GM21515 (cell line): ENCODE measurements around the gene SETBP1.

Source experiments
- ATAC-seq: cut with Tn5 transposase; IDR thresholded peaks from one replicate; pipeline ENCODE4 v1.9.1; 2021; ENCODE audit not compliant: unreplicated experiment

Gene SETBP1

DNA sequence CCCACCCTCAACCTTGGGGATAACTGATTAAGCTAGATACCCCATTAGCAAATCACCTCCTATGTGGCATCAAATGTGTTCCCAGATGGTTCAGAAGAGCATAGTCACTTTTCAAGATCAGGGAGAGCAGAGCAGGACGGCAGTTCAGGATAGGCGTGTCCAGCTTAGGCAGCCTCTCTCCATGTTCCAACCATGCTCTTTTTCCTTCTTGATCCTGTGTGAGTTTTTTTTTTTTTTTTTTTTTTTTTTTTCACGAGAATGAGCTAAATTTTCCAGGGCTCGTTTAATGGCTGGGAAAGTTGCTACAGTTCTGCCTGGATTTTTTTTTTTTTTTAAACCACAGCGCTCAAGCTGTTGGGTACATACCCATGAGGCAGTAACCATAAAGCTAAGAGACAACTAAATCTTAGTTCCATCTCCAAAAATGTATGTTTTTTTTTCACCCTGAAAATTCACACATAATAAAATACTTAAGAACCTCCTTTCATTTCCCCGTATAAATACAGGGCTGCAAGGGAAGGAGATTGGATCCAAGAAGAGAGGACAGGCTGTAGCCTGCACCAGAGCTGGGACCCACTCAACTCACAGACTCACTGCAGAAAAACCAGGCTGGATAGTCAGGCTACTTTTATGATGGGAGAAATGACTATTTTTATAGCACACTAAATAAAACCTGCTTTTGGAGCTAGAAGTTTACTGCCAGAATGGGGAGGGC is 244.3 kb downstream of the SETBP1 start:
- no peak for ATAC-seq

DNA sequence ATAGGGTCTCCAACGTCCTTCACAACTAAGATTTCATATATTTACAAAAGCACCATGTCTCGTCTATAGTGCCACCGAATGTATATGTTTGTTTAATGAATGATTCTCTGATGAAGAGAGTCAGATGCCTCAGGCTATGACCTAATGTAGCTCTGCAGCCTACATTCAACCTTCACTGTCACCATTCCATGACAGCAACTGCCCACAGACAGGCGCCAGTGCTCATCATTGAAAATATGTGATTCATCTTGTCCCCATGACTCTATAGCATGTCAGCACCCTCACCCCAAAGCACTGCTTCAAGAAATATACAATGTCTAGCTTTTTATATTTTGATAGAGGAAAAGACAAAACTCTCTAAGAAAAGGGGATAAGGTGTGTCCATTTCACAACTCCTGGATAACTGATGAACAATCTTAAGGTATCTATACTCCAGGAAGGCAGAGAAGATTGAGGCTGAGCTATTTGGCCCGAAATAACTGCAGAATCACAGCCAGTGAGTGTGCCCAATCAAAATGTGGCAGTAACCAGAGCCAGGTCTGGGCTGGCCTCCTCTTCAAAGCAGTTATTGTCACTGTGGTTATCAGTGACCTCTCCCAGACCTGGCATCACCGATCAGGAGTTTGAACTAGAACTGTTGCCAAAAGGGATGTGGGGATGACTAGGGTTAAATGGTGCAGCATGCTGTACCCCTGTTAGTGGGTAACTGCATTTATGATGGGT is 246.6 kb downstream of the SETBP1 start:
- ATAC-seq, result no peak

- no peak for ATAC-seq
Measured at GRCh38 chr18:44934901-44935300, 254.2 kb downstream of the SETBP1 start.

GRCh38 chr18:44935455-44935854 is 254.8 kb downstream of the SETBP1 start:
- ATAC-seq, result no peak

- ATAC-seq, result no peak
Measured at GRCh38 chr18:44936485-44936884, 255.8 kb downstream of the SETBP1 start.

DNA sequence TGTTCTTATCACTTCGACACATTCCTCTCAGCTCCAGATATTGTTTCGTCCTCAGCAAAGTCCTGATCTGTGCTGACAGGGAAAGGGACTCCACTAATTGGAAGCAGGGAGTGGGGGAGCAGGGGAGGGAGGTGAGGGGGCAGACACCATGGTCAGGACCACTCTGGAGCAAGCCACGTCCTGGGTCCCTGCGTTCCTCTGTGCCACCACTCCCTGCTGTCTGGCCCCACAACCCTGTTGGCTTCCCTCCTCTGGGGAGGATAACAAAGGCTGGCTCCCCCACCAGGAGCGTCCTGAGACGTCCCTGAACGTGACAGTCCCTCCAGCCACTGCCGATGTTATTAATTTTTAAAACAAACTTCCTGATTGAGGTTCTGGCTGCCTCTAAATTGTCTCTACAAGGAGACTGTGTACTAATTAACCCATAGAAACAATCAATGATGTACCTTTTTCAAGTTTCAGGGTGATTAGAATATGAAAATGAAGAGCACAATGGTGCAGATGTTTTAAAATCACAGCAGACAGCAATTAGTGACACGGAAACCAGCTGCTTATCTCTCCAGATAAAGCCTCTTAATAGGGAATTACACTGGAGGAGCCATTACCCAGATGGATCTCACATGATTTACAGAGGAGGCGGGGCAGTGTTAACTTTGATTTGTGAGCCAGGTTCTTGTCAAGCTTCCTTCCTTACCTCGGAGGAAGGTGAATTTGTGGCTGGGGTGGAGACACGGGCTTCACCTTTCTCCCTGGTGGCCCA is 257.5 kb downstream of the SETBP1 start:
- no peak for ATAC-seq

DNA sequence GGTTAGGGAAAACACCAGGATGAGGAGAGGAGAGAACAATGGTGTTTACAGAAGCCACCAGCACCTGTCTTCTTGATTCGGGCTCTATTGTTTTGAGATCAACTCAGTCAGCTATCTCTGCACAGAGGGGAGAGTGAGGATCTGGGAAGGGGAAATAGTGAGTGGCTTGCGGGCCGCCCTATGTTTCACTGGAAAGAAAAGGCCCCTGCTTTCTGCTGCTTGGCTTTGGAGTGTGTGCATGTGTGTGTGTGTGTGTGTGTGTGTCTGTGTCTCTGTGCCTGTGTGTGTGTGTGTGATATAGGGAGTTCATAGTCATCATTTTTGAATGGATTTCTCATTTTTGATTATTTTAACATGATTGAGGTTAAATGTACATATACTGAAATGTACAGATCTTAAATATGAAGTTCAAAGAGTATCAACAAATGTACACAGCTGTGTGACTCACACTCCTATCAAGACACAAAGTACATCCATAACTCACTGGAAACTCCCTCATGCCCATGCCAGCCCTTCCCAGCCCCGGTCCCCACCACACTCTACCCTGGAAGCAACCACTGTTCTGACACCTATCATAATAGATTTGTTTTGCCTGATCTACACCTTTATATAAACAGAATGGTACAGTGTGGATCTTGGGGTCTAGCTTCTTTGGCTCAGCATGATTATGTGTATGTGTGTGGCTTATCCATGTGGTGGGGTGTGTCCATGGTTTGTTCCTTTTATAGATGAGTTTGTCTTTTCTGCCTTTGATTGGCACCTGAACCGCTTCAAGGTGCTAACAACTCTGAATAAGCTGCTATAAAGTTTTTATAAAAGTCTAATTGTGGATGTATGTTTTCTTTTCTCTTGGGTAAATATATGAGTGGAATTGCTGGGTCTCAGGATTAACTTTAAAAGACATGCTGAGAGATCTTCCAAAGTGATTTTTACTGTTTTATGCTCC is 258.3 kb downstream of the SETBP1 start:
- ATAC-seq, result no peak

DNA sequence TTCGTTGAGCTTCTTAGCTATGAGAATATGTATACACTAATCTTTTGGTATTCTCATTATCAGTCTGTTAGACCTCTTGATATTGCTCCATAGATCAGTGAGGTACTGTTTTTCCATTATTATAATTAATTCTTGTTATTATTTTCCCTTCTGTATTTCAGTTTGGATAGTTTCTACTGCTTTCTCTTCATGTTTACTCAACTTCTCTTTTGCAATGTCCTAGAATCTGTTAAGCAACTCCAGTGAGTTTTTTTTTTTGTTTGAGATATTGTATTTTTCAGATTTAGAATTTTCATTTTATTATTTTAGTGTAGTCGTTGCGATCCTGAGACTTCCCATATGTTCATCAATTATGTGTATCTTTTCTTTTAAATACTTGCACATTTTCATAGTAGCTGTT is 260.8 kb downstream of the SETBP1 start:
- no peak for ATAC-seq

DNA sequence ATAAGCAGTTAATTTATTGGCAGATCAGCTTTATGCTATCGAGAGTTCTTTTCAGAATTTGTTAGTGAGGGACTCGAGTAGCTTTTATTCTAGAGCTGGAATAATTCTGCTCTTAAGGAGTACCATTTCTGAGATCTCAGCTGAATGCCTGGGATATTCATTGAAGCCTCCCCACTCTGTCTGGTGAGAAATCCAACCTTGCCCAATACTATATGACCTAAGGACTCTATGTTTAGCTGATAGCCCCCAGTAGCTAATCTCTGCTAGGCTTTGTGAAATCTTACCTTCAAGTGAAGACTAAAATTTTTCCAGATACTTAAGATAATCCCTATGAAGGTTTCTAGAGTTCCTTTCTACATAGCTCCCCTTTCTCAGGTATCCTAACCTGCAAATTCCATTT is 261.4 kb downstream of the SETBP1 start:
- no peak for ATAC-seq

DNA sequence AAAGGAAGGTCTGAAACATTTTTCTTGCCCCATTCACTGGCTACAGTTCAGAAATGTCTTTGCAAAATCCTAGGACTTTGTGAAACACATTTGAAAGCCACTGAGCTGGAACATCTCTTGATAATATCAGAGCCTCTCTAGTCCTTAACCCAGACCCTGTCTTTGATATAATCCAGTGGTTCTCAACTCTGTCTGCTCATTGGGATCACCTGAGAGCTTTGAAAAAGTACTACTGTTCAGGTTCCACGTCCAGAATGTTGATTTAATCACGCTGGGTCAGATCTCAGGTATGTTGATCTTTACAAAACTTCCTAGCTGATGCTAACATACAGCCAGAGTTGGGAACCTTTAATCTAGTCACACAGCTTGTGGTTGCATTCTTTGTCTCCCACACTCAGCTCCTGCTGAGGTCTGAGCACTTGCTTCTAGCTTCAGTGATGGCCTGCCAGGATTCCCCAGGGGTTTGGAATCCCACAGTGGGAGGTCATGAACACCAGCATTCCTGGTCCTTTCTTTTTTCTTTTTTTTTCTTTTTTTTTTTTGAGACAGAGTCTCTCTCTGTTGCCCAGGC is 262.7 kb downstream of the SETBP1 start:
- ATAC-seq, result no peak

DNA sequence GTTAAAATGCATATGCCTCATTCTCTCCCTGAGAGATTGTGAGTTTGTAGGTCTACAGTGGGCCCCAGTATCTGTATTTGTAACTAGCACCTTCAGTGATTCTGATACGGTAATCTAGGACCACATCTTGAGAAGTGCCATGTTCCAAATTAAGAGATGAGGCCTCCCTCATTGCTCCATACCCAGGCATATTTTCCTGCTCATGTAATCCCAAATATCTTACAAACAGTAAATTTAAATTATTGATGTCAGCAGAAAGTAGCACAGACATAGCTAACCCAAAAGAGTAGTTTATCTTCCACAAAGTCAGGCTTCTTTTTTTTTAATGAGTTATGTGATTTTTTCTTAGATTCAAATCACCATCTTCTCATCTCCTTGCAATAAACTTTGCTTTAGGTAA is 263.8 kb downstream of the SETBP1 start:
- no peak for ATAC-seq

- ATAC-seq, result no peak
Measured at GRCh38 chr18:44945888-44946401, 265.3 kb downstream of the SETBP1 start.

- ATAC-seq, result no peak
Measured at GRCh38 chr18:44946529-44947113, 265.9 kb downstream of the SETBP1 start.

DNA sequence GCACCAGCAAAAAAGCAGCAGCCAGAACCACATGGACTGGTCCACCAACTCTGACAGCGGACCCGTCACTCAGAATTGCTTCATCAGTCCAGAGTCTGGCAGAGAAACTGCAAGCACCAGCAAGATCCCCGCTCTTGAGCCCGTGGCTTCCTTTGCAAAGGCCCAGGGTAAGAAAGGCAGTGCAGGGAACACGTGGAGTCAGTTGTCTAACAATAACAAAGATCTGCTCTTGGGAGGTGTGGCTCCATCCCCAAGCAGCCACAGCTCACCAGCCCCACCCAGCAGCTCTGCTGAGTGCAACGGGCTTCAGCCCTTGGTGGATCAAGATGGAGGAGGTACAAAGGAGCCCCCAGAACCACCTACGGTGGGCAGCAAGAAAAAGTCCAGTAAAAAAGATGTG is 269.3 kb downstream of the SETBP1 start:
- no peak for ATAC-seq

DNA sequence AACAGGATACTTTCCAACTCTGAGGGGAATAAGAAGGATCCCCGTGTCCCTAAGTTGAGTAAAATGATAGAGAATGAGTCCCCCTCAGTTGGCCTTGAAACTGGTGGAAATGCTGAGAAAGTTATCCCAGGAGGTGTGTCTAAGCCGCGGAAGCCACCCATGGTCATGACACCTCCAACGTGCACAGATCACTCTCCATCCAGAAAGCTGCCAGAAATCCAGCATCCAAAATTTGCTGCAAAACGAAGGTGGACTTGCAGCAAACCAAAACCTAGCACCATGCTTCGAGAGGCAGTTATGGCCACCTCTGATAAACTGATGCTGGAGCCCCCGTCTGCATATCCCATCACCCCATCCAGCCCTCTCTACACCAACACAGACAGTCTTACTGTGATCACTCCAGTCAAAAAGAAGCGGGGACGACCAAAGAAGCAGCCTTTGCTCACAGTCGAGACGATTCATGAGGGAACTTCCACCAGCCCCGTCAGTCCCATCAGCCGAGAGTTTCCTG is 270.1 kb downstream of the SETBP1 start:
- ATAC-seq, result no peak

- no peak for ATAC-seq
Measured at GRCh38 chr18:44951748-44952147, 271.1 kb downstream of the SETBP1 start.

DNA sequence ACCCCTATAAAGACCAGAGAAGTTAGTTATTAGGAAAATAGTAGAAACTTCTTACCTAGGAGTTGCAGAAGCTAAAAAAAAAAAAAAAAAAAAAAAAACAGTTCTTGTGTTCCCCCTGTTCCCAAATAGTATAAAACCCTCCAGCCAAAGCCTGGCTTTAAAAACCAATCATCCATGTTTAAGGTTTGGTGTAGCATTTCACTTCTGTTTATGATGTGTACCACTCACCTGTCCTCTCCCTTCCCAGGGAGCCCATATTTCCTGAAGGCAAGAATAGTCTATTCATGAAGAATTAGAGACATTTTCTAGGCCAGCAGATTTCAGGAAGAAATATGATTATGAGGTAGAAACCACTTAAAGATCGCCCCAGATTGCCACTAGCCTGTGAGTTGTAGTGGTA is 273.6 kb downstream of the SETBP1 start:
- ATAC-seq, result no peak

DNA sequence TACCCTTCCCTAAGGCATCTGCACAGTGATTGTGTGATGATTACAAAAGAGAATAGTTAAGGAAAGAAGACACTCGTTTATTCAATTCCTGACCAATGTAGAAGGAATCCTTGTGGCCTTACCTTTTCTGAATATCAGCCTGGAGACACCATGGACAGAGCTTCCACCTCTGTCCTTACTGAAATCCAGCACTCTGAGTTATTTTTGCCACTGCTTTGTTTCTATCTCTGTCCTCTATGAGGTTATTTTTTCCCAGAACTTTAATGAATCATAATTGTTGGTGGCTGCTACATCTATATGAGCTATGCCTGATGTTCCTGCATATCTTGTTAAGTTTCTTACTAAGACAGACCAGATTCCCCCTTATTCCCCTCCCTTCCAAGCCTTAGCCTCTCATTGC is 275.1 kb downstream of the SETBP1 start:
- no peak for ATAC-seq

DNA sequence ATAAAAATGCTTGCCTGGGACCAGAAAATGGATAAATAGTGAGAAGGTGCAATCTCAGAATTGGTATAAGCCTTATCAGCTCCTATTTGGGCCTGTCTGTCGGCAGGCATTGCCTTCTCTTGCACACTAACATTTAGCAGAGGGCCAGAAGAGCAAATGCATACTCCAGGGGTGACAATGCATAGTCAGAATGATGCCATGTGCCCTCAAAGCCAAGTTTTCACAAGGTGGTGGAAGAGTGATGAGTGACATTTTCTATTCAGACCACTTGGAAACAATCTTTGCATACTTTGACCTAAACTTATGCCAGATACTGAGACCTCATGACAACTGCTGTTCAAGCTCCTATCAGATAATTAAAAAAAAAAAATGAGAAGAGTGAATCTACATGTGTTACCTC is 276.3 kb downstream of the SETBP1 start:
- no peak for ATAC-seq

- ATAC-seq, result no peak
Measured at GRCh38 chr18:44957461-44957860, 276.8 kb downstream of the SETBP1 start.
